ENCODE measurements around the gene IMPDH2. TPM values are rescaled to one million over a fixed set of nuclear protein-coding genes. Genes with fewer than 3 reads are reported as not detected.

The IMPDH2 gene
- total RNA-seq, 2 experiments from 2014 or later, result 532 to 549 TPM

- H3K36me3 Mint-ChIP-seq, result peaks cover 8% of the 10 kb centered on the region
- no peak overlapping the region for H3K4me3 Mint-ChIP-seq
- no peak overlapping the region for H3K27ac Mint-ChIP-seq
- no peak for DNase-seq
- no peaks in the 10 kb centered on the region for H3K27me3 Mint-ChIP-seq
- no peaks in the 10 kb centered on the region for H3K9me3 Mint-ChIP-seq
- H3K4me1 Mint-ChIP-seq, result peaks cover 24% of the 10 kb centered on the region
These were observed 44.5 kb downstream of the IMPDH2 start for GRCh38 chr3:48984663-48985062.

GRCh38 chr3:48983096-48983495, 46.1 kb downstream of the IMPDH2 start:
- peaks cover 7% of the 10 kb centered on the region for H3K36me3 Mint-ChIP-seq
- H3K27me3 Mint-ChIP-seq, result no peaks in the 10 kb centered on the region
- H3K4me1 Mint-ChIP-seq, result peaks cover 13% of the 10 kb centered on the region
- H3K27ac Mint-ChIP-seq, result peak overlapping the region; percentile 18
- H3K9me3 Mint-ChIP-seq, result no peaks in the 10 kb centered on the region
- no peak for DNase-seq
- no peak overlapping the region for H3K4me3 Mint-ChIP-seq

GRCh38 chr3:48982686-48983085, 46.5 kb downstream of the IMPDH2 start:
- peaks cover 10% of the 10 kb centered on the region for H3K4me1 Mint-ChIP-seq
- H3K9me3 Mint-ChIP-seq, result no peaks in the 10 kb centered on the region
- peaks cover 7% of the 10 kb centered on the region for H3K36me3 Mint-ChIP-seq
- H3K27me3 Mint-ChIP-seq, result no peaks in the 10 kb centered on the region
- peak overlapping the region; percentile 18 for H3K27ac Mint-ChIP-seq
- no peak for DNase-seq
- no peak overlapping the region for H3K4me3 Mint-ChIP-seq

- Mint-ChIP-seq H3K4me1 (peaks cover 8% of the 10 kb centered on the region), H3K4me3 (no peak overlapping the region), H3K36me3 (peaks cover 7% of the 10 kb centered on the region), H3K27ac (no peak overlapping the region), H3K27me3 (no peaks in the 10 kb centered on the region), H3K9me3 (no peaks in the 10 kb centered on the region)
- no peak for DNase-seq
These were observed 47.2 kb downstream of the IMPDH2 start for GRCh38 chr3:48982016-48982415.

- DNase-seq, result no peak
- H3K27ac Mint-ChIP-seq, result no peak overlapping the region
- H3K36me3 Mint-ChIP-seq, result peaks cover 5% of the 10 kb centered on the region
- H3K4me3 Mint-ChIP-seq, result no peak overlapping the region
- H3K9me3 Mint-ChIP-seq, result no peaks in the 10 kb centered on the region
- no peaks in the 10 kb centered on the region for H3K27me3 Mint-ChIP-seq
- H3K4me1 Mint-ChIP-seq, result peaks cover 1% of the 10 kb centered on the region
These were observed 48.9 kb downstream of the IMPDH2 start for GRCh38 chr3:48980295-48980694.

- DNase-seq, result no peak
- Mint-ChIP-seq H3K9me3 (no peaks in the 10 kb centered on the region), H3K27me3 (no peaks in the 10 kb centered on the region), H3K36me3 (peaks cover 5% of the 10 kb centered on the region), H3K27ac (no peak overlapping the region), H3K4me3 (no peak overlapping the region), H3K4me1 (peaks cover 1% of the 10 kb centered on the region)
These were observed 49.7 kb downstream of the IMPDH2 start for GRCh38 chr3:48979451-48979850.

Other genes starting within 250 kb of the IMPDH2 start
- 10 to 100 TPM; 42.8 to 45.2 TPM for gene PRKAR2A, start 181.5 kb downstream of the IMPDH2 start, total RNA-seq
- 10 to 100 TPM; 19.2 to 23.9 TPM for gene SLC25A20, start 130.5 kb downstream of the IMPDH2 start, total RNA-seq
- 100 to 1,000 TPM; 126 TPM for gene ARIH2, start 110.6 kb downstream of the IMPDH2 start, total RNA-seq
- 10 to 100 TPM; 20.7 TPM for gene P4HTM, start 39.2 kb downstream of the IMPDH2 start, total RNA-seq
- gene WDR6, start 22.0 kb downstream of the IMPDH2 start, total RNA-seq, result 100 to 1,000 TPM; 135 to 140 TPM
- gene DALRD3, start 10.8 kb downstream of the IMPDH2 start, total RNA-seq, result 10 to 100 TPM; 22.3 to 24.7 TPM
- 10 to 100 TPM; 82.0 to 82.5 TPM for gene NDUFAF3, start 7.3 kb downstream of the IMPDH2 start, total RNA-seq
- 100 to 1,000 TPM; 126 to 127 TPM for gene QRICH1, start 64.7 kb upstream of the IMPDH2 start, total RNA-seq
- 100 to 1,000 TPM; 252 to 272 TPM for gene QARS1, start 75.4 kb upstream of the IMPDH2 start, total RNA-seq
- 10 to 100 TPM; 50.8 to 55.5 TPM for gene USP19, start 91.4 kb upstream of the IMPDH2 start, total RNA-seq
- not detected for gene LAMB2, start 103.7 kb upstream of the IMPDH2 start, total RNA-seq
- 10 to 100 TPM; 30.0 to 30.9 TPM for gene CCDC71, start 136.9 kb upstream of the IMPDH2 start, total RNA-seq
- 1 to 10 TPM; 3.4 TPM for gene KLHDC8B, start 142.2 kb upstream of the IMPDH2 start, total RNA-seq
- gene C3orf62, start 247.8 kb upstream of the IMPDH2 start, total RNA-seq, result 1 to 10 TPM; 4.0 to 4.2 TPM